ENCODE results near the gene ARHGEF39.

ARHGEF39 gene

DNA sequence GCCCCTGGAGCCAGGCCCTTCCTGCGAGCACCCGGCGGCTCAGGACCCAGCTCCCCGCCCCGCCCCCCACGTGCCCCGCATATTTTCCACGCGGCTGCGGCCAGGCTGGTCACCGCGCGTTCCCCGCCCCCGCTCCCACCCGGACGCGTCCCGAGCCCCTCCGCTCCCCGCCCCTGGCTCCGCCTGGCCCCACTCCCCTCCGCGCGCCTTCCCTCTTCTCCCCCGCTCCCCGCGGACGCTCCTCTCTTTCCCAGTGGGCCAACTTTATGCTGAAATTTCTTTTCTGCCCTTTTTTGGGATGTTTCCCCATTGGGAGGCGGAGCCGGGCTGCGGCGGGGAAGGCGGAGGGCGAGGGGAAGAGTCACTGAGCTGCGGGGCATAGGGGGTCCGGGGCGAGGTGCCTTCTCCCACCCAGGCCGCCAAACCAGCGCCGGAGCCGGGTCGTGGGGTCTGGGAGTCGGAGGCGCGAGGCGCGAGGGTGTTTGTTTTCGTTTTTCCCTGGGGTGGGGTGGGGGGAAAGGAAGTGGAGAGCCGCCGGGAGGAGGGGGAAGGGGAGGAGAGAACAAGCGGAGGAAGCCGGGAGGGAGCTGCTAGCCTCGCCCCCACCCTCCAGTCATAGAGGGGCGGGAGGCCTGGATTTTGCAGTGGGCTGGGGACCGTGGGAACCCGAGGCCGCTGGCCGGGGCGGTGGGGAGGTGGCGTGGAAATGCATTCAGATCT is 25.8 kb upstream of the ARHGEF39 start:
- peak in 3 of 5 experiments; percentile 7 to 31 (median 20) for DNase-seq

DNA sequence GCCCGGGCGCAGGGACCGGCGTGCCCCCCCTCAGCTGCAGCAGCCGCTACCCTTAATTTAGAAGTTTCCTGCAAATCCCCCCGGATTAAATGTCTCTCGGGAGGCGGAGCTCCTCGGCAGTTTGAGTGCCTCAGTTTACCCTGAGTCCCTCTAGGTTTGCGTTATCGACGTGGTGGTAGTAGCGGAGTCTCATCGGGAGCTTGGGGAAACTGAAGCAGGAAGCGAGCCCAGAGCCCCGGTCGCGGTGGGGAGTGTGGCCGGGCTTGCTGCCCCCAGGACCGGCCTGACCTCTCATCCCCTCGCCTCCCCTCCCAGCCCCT is 25.3 kb upstream of the ARHGEF39 start:
- no peak for DNase-seq

DNA sequence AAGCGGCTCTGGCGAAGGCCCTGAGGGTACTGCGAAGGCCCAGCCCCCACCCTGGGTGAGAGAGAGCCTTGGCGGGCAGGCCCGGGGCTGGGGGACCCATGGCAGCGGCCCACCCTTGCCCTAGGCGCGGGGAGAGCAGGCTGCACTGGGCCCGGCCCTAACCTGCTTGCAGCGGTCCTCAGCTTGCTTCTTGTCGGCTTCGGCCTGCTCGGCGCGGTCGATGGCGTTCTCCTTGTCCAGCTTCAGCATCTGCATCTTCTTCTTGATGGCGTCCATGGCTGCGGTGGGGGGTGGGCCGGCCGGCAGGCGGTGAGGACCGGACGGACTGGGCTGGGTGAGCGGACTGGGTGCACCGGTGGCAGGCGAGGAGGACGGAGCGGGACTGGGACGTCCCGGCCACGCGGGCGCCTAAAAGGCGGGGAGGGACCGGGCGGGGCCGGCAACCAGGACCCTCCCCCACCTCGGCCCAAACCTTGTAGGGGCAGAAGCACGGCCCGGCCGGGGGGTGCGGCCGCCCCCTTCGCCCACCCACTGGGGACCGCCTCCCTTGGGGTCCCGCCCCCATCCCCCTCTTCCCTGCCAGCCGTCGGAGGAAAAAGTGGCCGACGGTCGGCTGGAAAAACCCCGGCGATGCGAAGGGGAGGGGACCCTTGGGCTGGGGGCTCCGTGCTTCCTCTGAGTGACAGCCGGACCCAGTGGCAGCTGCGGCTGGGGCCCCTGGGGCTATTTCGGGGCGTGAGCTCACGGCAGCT is 24.7 kb upstream of the ARHGEF39 start, which contains the start of gene TPM2:
TPM2 (minus strand) TSS at position 384 of the 752 bp plus-strand sequence; CDS start at position 276, 108 bp downstream.
- DNase-seq, result no peak

DNA sequence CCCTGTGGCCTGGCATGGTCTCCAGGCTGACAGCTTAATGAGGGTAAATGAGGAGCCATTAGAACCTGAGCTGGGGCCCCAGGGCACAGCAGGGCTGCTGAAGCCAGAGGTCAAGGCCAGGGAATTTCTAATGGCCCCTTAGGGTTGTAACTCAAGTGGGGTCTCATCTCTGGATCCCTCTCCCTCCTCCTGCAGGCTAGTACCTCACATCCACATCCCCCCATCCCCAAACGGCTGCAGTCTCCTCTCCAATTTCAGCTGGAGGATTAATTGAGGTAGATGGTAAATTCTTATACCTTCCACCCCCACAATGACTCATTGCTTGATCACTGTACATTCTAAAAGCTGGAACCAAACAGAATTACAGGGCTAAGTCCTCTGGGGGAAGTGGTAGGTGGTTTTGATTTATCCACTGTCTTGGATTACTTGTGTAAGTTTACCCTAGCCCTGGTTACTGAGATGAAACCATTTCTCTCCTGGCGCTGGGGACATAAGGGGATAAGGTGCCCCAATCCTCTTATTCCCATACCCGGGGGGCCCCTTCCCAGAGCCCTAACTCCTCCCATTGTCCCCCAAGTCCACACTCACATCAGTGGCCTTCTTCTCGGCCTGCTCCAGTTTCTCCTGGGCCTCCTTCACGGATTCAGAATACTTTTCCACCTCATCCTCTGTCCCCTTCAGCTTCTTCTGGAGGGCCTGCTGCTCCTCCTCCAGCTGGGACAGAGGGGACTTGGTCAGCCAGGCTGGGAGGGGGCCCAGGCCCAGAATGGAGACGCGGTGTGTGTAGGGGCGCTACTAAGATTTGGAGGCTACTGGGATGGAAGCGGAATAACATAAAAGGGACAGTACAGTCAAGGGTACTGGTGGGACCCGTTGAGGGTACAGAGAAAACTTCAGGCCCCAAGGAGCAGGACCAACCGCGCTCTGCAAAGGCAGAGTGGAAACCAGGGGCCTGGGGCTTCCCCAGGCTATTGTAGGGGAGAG is 23.9 kb upstream of the ARHGEF39 start:
- DNase-seq, result peak in 1 of 5 experiments; percentile 53

DNA sequence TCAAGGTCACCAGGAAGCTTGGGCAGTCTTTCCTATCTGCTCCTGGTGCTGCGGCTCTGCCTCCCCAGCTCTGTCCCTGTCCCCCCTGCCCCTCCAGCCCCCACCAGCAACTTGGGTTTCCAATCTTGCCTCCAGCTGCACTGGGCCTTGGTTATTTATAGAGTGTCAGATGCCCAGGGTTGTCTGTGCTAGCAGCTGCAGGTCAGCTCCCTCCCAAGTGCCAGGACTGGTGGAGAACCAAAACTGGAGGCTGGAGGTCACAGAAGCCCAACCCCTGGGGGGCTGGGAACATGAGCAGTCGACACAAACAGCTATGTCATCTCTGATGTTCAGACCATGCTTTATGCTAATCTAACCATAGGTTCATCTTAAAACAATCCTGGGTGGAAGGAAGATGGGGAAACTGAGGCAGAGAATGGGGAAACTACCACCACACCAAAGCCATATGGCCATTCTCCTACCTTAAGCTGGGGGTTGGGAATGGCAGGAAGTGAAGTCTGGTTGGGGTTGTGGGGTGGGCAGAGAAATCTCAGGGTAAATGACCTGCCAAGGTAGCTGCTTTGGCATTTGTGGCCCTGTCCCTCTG is 23.1 kb upstream of the ARHGEF39 start:
- no peak for DNase-seq

DNA sequence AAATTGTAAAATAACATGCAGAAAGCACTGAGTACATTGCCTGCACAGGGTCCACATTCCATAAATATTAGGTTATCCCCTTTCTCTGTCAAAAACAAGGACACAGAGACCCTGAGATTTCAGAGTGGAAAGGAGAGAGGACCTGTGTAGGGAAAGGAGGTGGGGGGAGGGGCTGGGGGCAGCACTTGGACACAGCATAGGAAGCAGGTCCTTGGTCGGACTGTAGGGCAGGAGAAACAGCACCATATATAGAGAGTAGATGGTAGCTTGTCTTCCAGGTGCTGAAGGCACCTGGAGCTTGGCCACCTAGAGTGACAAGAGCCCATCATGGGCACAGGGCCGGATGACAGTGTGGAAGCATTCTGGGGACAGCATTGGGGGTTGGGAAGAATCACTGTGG is 22.3 kb upstream of the ARHGEF39 start:
- no peak for DNase-seq

DNA sequence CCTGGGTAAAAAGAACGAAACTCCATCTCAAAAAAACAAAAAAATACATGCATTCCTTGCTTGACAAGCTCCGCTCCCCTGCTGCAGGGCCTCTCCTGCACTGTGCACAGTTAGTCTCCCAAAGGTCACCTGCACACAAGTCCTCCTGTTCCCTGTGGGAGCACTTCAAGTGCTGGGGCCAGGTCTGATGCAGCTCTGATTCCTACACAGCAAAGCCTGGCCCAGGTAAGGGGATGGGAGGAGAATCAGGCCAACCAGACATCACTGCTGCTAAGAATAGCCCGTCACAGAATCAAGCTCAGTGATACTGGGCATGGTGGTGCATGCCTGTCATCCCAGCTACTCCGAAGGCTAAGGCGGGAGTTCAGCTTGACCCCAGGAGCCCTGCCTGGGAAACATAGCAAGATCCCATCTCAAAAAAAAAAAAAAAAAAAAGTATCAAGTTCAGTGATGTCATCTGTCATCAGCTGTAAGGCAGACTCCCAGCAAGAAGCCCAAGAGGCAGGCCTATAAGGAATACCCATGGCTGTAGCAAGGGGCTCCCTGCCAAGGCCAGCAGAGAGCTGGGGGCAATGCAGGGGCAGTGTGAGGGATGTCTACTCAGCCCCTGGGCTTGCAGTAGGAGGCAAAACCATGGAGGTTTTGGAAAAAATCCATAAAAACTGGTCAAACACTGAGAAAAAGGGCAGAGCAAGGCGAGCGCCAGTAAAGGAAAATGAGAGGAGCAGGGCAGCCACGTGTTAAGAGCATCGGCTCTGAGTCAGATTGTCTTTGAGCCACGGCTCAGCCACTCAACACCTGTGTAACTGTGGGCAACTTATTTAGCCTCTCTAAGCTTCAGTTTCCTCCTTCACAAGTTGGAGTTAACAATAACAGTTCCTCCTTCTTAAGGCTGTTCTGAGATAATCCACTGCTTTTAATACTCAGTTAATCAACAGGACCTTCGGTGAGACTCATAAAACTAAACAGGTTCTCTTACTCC is 21.5 kb upstream of the ARHGEF39 start:
- no peak for DNase-seq

DNA sequence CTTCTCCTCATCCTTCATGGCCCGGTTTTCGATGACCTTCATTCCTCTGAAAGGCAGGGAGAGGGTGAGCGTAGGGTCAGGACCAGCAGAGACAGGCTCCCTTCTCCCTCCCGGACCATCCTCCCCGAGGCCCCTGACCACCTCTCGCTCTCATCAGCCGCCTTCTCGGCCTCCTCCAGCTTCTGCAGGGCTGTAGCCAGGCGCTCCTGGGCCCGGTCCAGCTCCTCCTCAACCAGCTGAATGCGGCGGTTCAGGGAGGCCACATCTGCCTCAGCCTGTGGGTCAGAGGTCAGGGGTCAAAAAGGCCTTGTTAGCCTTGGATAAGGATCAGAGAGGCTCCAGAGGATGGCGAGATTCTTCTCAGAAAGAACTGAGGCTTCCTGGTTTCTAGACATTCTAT is 20.5 kb upstream of the ARHGEF39 start:
- no peak for DNase-seq

DNA sequence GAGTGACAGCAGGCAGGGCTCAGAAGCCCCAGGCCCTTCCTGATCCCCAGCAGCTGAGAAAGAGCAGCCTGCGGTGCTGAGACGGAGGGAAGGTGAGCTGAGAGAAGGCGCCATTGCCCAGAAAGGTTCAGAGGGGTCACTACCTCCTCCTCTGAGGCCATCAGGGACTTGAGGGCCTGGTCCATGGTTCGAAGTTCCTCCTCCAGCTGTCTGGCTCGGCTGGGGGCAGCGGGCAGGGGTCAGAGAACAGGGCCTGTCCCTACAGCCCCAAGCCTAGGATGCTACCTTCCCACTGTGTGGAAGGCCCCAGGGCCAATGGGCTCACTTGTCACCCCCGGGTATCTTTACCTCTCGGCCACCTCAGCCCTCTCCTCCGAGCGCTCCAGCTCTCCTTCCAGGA is 19.9 kb upstream of the ARHGEF39 start:
- no peak for DNase-seq

DNA sequence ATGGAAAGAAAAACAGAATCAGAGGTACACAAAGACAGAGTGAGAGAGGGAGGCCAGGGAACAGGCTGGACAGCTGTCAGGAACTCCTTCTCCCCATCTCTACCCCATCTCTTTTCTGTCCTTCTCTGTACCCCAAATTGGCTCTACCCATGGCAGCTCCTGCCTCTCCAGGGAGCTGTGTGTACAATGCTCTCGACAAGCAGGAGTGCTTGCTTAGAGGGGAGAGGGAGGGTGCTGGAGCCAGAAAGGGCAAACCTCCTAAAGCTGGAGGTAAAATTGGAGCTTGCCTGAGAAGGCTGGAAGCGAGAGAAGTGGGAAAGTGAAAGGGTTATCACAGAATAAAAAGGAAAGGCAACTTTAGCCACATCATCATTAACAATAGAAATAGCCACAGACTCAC is 18.3 kb upstream of the ARHGEF39 start:
- DNase-seq, result no peak

DNA sequence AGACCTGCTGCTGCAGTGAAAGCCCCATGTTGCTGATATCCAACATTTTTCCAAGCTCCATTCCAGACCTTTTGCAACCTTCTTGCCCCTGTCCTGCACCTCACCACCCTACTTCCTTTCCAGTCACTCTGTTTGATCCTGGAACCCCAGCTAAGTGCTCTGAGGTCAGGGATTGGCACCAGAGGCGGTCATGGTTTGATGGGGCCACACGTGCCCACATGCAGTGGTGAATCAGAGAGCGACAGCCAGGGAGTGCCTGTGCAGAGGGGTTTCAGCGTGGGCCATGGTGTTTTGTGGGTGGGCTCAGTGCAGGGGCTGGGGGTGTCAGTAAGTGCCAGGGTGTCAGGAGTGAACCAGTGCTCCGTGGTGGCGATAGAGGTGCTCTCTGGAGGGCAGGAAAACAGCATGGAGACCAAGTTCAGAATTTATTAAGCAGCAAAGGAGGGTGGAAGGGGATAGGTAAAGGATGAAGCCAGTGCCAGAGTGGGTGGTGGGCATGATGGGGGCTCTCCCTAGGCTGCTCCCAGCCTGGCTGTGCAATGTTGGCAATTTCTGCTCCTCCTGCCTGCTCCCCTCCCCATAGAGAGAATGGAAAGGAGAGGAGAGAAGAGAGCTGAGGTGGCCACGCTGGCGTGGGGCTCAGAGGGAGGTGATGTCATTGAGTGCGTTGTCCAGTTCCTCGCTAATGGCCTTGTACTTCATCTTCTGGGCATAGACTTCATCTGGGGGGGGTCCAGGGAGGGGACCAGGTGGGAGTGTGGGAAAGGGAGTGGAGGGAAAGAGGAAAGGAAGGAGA is 17.7 kb upstream of the ARHGEF39 start:
- DNase-seq, result no peak

DNA sequence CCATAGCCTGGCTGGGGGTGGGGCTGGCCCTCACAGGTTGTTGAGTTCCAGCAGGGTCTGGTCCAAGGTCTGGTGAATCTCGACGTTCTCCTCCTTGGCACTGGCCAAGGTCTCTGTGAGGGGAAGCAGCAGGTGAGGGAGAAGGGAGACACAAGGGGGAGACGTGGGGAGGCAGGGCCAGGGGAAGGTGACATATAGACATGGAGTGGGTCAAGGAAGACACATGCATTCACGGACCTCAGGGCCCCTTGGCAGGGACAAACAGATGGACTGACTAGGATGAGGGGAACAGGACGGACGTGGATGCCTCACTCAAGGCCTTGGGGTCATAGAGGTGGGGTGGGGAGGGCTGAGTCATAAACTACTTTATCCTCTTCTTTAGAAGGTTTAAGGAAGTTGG is 17.1 kb upstream of the ARHGEF39 start:
- no peak for DNase-seq

DNA sequence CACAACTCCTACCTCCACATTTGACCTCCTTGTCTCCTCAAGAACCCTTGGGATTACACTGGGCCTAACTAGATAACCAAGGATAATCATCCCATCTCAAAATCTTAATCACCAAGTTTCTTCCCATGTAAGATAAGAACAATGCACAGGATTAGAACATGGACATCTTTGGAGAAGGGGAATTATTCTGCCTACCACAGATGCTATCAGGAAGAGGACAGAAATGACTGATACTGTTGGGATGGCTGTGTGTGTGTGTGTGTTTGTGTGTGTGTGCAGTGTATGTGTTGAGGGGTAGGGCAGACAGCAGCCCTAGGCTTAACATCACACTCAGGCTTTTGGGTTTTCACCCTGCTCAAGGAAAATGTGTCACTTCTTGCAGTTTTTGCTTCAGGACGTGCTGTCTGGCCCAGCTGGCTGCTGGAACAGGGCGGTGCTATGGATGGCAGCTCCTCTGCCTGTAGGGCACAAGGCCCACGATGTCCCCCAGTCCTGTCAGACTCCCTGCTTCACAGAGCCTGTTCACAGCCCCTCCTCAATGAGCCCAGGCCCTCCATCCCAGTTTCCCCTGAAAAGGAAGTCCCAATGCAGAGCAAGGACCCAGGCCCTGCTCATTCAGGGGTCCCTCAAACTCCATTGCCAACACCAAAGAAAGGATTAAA is 16.5 kb upstream of the ARHGEF39 start:
- DNase-seq, result no peak

DNA sequence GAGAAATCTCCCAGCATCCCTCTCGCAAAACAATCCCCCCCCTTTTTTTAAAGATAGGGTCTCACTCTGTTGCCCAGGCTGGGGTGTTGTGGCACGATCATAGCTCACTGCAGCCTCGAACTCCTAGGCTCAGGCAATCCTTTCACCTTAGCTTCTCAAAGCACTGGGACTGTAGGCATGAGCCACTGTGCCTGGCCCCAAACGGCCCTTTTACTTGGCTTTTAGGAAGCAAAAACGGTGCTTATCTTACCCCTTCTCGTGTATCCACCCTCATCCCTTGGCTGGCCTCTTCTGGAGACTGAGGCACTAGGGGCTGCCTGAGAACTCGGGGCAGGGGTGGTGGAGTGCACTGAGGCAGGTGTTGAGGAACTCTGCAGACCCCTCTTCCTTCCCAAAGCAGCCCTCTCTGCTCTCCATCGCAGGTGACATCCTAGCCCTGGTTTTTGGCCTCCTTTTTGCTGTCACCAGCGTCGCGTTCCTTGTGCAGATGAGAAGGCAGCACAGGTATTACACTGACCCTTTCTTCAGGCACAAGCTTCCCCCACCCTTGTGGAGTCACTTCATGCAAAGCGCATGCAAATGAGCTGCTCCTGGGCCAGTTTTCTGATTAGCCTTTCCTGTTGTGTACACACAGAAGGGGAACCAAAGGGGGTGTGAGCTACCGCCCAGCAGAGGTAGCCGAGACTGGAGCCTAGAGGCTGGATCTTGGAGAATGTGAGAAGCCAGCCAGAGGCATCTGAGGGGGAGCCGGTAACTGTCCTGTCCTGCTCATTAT is 15.5 kb upstream of the ARHGEF39 start:
- no peak for DNase-seq

DNA sequence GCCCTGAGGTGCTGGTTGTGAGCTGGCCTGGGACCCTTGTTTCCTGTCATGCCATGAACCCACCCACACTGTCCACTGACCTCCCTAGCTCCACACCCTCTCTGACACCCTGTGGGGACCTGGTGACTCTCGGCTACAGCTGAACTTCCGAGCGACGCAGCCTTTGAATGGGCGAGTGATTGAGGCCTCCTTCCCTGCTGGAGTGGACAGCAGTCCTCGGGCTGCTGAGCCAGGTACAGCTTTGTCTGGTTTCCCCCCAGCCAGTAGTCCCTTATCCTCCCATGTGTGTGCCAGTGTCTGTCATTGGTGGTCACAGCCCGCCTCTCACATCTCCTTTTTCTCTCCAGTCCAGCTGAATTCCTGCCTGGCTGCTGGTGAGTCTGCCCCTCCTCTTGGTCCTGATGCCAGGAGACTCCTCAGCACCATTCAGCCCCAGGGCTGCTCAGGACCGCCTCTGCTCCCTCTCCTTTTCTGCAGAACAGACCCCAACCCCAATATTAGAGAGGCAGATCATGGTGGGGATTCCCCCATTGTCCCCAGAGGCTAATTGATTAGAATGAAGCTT is 14.9 kb upstream of the ARHGEF39 start:
- no peak for DNase-seq

DNA sequence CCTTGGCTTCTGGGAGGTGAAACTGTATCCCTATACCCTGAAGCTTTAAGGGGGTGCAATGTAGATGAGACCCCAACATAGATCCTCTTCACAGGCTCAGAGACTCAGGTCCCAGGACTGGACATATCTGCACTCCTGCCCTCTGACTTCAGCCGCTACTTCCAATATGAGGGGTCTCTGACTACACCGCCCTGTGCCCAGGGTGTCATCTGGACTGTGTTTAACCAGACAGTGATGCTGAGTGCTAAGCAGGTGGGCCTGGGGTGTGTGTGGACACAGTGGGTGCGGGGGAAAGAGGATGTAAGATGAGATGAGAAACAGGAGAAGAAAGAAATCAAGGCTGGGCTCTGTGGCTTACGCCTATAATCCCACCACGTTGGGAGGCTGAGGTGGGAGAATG is 14.1 kb upstream of the ARHGEF39 start:
- no peak for DNase-seq

DNA sequence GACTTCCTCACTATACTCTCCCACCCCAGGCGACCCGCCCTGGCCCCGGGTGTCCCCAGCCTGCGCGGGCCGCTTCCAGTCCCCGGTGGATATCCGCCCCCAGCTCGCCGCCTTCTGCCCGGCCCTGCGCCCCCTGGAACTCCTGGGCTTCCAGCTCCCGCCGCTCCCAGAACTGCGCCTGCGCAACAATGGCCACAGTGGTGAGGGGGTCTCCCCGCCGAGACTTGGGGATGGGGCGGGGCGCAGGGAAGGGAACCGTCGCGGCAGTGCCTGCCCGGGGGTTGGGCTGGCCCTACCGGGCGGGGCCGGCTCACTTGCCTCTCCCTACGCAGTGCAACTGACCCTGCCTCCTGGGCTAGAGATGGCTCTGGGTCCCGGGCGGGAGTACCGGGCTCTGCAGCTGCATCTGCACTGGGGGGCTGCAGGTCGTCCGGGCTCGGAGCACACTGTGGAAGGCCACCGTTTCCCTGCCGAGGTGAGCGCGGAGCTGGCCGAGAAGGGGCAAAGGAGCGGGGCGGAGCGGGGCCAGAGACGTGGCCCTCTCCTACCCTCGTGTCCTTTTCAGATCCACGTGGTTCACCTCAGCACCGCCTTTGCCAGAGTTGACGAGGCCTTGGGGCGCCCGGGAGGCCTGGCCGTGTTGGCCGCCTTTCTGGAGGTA is 10.9 kb upstream of the ARHGEF39 start:
- DNase-seq, result peak in 2 of 5 experiments; percentile 28 to 32

DNA sequence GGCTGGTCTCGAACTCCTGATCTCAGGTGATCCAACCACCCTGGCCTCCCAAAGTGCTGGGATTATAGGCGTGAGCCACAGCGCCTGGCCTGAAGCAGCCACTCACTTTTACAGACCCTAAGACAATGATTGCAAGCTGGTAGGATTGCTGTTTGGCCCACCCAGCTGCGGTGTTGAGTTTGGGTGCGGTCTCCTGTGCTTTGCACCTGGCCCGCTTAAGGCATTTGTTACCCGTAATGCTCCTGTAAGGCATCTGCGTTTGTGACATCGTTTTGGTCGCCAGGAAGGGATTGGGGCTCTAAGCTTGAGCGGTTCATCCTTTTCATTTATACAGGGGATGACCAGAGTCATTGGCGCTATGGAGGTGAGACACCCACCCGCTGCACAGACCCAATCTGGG is 10.2 kb upstream of the ARHGEF39 start:
- no peak for DNase-seq

DNA sequence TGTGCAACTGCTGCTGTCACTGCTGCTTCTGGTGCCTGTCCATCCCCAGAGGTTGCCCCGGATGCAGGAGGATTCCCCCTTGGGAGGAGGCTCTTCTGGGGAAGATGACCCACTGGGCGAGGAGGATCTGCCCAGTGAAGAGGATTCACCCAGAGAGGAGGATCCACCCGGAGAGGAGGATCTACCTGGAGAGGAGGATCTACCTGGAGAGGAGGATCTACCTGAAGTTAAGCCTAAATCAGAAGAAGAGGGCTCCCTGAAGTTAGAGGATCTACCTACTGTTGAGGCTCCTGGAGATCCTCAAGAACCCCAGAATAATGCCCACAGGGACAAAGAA is 9.0 kb upstream of the ARHGEF39 start:
- DNase-seq, result no peak

All from T-helper 2 cell (primary cell).